Esophagus muscularis mucosa (tissue), 4 donors: ENCODE measurements around the gene ABR.

Experiments
- CTCF ChIP-seq, 3 experiments: fragments of 200-600 bp in 2 of 3; fragments of 450-650 bp in 1 of 3; sonication (generic) in 2 of 3; IDR thresholded peaks; one replicate each; pipeline ENCODE4 v1.5.1; 2017 to 2019; ENCODE audit warnings: antibody characterized with exemption in 3 of 3, mild to moderate bottlenecking in 2 of 3, moderate library complexity in 1 of 3
- EP300 ChIP-seq: sonication (generic); formaldehyde crosslinking; IDR thresholded peaks from one replicate; pipeline ENCODE4 v1.6.1; 2017; ENCODE audit warnings: antibody characterized with exemption
- POLR2A ChIP-seq: fragments of 450-650 bp; IDR thresholded peaks from one replicate; pipeline ENCODE4 v1.6.1; 2017; ENCODE audit warnings: antibody characterized with exemption, moderate library complexity, mild to moderate bottlenecking, low read depth
- POLR2AphosphoS5 ChIP-seq, 2 donors: sonication (generic); formaldehyde crosslinking; IDR thresholded peaks; one replicate each; pipeline ENCODE4 v1.6.1; 2017; ENCODE audit warnings: antibody characterized with exemption in 2 of 2

- TF ChIP-seq POLR2A (no peak), CTCF (IDR thresholded peaks at IDR 0.05) (no peak), POLR2AphosphoS5 (IDR thresholded peaks at IDR 0.05) (no peak), EP300 (no peak)
These were observed 172.3 kb downstream of the ABR start for GRCh38 chr17:1007310-1008007.
